ENCODE data around the gene RTL3.

Gene RTL3

DNA sequence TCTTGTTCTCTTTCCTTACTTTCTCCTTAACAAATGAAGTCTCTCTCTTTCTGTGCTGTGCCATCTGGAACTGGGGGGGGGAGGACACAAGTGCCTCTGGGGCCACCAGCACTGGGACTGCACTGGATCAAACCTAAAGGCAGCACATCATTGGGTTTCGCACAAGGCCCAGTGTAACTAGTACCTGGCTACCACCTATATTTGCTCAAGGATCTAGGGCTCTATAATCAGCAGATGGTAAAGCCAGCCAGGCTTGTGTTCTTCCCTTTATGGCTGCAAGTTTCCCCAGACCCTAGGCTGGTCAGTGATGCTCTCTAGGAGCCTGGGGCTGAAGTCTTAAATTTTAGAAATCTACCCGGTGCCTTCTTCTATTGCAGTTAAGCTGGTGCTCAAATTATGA lies 40.1 kb downstream of the RTL3 start:
- no peak for DNase-seq (ENCODE audit: low read depth in 2 of 2)

DNA sequence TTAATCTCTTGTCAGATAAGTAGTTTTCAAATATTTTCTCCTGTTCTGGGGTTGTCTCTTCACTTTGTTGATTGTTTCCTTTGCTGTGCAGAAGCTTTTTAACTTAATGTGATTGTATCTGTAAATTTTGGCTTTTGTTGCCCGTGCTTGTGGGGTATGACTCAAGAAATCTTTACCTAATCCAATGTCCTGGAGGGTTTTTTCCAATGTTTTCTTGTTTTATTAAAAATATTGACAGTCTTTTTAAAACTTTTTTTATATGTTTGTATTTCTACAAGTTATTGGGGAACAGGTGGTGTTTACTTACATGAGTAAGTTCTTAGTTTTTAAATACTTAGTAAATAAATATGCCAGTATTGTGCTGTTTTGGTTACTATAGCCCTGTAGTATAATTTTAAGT lies 44.9 kb downstream of the RTL3 start:
- no peak for DNase-seq (ENCODE audit: low read depth in 2 of 2)

Data from stimulated activated CD8-positive, alpha-beta memory T cell treated with anti-CD3 and anti-CD28 coated beads, Interleukin-2, amount 100 ng/mL, for 1 hour (primary cell).